ENCODE results near the gene SLC22A6.

- no peak for TF ChIP-seq POLR2A (IDR thresholded peaks at IDR 0.05)
- no peak for TF ChIP-seq CTCF (IDR thresholded peaks at IDR 0.05)
Observed at GRCh38 chr11:62957147-62957546, 27.6 kb downstream of the SLC22A6 start.

Data from breast epithelium (tissue), 3 donors.